Measurements from ENCODE around the gene NANOGP8. TPM values are rescaled to one million over a fixed set of nuclear protein-coding genes. Genes with fewer than 3 reads are reported as not detected.

The NANOGP8 gene
- total RNA-seq, 2 donors from 2014 or later, result 1.6 TPM; not detected in 1

DNA sequence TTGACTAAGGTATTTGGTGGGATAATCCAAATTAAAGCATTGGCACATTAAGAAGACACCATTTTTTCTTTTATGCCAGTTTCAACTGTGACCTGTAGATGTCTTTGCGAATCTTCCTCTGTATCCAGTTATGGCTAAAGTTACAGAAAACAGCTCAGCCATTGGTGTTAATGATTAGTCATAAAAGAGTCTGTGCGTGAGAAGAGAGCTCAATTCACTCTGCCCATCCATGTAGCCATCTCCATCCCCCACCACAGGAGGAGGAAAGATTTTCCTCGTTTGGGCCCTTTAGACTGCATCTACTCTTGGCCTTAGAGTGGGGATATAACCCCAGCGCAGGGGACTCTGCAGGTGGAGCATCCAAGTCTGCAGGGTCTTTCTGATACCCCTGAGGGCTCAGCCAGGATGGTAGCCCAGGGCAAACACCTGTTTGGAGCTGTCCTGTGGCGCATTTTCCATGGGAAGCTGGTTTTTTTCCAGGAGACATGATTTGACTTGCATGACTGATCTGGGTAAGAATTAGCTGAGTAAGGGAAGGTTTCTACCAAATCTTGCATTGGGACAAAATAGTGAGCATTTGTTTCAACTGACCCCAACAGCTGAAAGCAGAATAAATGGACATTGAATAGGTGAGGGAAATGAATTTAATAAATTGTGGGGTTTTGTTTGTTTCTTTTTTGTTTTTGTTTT lies 29.5 kb downstream of the NANOGP8 start:
- TF ChIP-seq, protein P1, sequence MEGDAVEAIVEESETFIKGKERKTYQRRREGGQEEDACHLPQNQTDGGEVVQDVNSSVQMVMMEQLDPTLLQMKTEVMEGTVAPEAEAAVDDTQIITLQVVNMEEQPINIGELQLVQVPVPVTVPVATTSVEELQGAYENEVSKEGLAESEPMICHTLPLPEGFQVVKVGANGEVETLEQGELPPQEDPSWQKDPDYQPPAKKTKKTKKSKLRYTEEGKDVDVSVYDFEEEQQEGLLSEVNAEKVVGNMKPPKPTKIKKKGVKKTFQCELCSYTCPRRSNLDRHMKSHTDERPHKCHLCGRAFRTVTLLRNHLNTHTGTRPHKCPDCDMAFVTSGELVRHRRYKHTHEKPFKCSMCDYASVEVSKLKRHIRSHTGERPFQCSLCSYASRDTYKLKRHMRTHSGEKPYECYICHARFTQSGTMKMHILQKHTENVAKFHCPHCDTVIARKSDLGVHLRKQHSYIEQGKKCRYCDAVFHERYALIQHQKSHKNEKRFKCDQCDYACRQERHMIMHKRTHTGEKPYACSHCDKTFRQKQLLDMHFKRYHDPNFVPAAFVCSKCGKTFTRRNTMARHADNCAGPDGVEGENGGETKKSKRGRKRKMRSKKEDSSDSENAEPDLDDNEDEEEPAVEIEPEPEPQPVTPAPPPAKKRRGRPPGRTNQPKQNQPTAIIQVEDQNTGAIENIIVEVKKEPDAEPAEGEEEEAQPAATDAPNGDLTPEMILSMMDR (IDR thresholded peaks at IDR 0.05), result no peak
- no peak for TF ChIP-seq POLR2A (IDR thresholded peaks at IDR 0.05)
- no peak for ATAC-seq
- WGBS, 2 donors, result 89 to 97% methylated on average over 4 to 5 of the region's 5 CpGs

DNA sequence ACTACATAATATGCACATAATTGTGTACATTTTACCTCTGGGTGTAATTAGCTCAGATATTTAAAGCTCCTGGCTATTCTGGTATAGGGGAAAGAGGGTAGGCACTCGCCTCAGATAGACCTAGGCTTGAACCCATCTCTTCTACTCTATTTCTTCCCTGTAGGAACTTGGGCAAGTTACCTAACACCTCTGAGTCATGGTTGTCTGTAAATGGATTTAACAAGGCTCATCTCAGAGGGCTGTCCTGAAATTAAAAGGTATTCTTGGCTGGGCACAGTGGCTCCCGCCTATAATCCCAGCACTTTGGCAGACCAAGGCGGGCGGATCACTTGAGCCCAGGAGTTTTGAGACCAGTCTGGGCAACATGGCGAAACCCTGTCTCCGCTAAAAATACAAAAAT lies 30.7 kb downstream of the NANOGP8 start:
- no peak overlapping the region for H3K4me3 ChIP-seq
- H3K27me3 ChIP-seq, result no peaks in the 10 kb centered on the region
- H3K36me3 ChIP-seq (replicated peaks in 1 of 2; ENCODE audit: insufficient read depth in 1 of 2, low read depth in 2 of 2), result no peaks in the 10 kb centered on the region
- H3K9me3 ChIP-seq, result no peaks in the 10 kb centered on the region
- no peak for TF ChIP-seq POLR2A (IDR thresholded peaks at IDR 0.05)
- TF ChIP-seq, protein P1 (IDR thresholded peaks at IDR 0.05), result no peak
- H3K4me1 ChIP-seq, result no peaks in the 10 kb centered on the region
- intact Hi-C loops (cut with DNase I), result no loop called here
- ATAC-seq (no peak), DNase-seq (no peak)
- 91% methylated on average over 6 of the region's 6 CpGs for WGBS, 2 donors
- no peak overlapping the region for H3K27ac ChIP-seq

More for the DNA sequence above, 29.5 kb downstream of the NANOGP8 start:
- no peak overlapping the region for H3K27ac ChIP-seq
- H3K27me3 ChIP-seq, result no peaks in the 10 kb centered on the region
- intact Hi-C loops (cut with DNase I), result no loop called here
- DNase-seq, result no peak
- H3K9me3 ChIP-seq, result no peaks in the 10 kb centered on the region
- H3K36me3 ChIP-seq (replicated peaks in 1 of 2; ENCODE audit: insufficient read depth in 1 of 2, low read depth in 2 of 2), result no peaks in the 10 kb centered on the region
- H3K4me3 ChIP-seq, result no peak overlapping the region
- H3K4me1 ChIP-seq, result no peaks in the 10 kb centered on the region

DNA sequence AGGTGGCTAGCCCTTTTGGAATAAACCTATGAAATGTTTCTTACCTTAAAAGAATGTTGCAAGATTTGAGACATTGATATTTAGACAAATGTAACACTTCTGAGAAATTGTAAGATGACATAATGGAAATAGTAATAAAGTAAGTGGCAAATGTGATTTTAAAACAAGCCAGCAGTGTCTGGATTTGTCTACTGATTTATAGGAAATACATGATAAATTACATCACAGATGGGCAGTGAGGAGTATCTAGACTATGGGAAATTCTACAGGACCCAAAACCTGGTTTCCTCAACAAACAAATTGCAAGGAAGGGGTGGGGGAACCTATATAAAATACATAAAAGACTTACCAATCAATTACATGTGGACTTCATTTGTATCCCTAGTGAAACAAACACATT lies 37.1 kb downstream of the NANOGP8 start:
- no peaks in the 10 kb centered on the region for H3K9me3 ChIP-seq
- TF ChIP-seq, protein P1 (IDR thresholded peaks at IDR 0.05), result no peak
- TF ChIP-seq POLR2A (IDR thresholded peaks at IDR 0.05), result no peak
- intact Hi-C loops (cut with DNase I), result no loop called here
- no peaks in the 10 kb centered on the region for H3K27me3 ChIP-seq
- no peak for ATAC-seq
- H3K4me1 ChIP-seq, result peaks cover 11% of the 10 kb centered on the region
- H3K4me3 ChIP-seq, result no peak overlapping the region
- H3K36me3 ChIP-seq (replicated peaks in 1 of 2; ENCODE audit: insufficient read depth in 1 of 2, low read depth in 2 of 2), result no peaks in the 10 kb centered on the region
- no peak for DNase-seq
- peak overlapping the region in 1 of 4 donors; percentile 65 for H3K27ac ChIP-seq

DNA sequence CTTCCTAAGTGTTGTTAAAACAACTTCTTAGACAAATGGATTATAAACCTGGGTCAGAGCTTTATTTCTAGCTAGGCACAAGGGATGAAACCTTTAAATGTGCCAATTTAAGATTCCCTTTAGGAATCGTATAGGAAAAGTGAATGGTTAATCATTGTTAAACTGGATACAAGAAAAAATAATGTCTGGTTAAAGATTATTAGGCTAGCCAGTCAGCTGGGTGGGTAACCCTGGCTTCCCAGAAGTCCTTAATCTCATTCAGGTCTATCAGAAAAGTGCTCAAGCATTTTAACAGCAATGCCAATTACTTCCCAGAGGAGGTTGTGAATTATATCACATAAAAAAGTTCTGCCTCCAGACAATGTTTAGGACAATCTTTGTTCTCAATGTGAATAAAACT lies 37.6 kb downstream of the NANOGP8 start:
- Histone ChIP-seq H3K27me3 (no peaks in the 10 kb centered on the region), H3K9me3 (no peaks in the 10 kb centered on the region), H3K4me3 (no peak overlapping the region), H3K4me1 (peaks cover 11% of the 10 kb centered on the region), H3K27ac (peak overlapping the region in 1 of 4 donors; percentile 65), H3K36me3 (replicated peaks in 1 of 2; ENCODE audit: insufficient read depth in 1 of 2, low read depth in 2 of 2) (no peaks in the 10 kb centered on the region)
- DNase-seq (peak in 2 of 4 donors; percentile 31 to 50), ATAC-seq (no peak)
- TF ChIP-seq, protein P1 (IDR thresholded peaks at IDR 0.05), result no peak
- no peak for TF ChIP-seq POLR2A (IDR thresholded peaks at IDR 0.05)
- intact Hi-C loops (cut with DNase I), result no loop called here
- 13 to 18% methylated on average over 1 of the region's 1 CpG for WGBS, 2 donors

Measured in body of pancreas (tissue), 4 donors.